Stimulated activated CD4-positive, alpha-beta T cell treated with anti-CD3 and anti-CD28 coated beads, Interleukin-15, amount 100 ng/mL, for 24 hours (primary cell): ENCODE results near the gene DUSP28.
"Not testable (repeated sequence)": the region's sequence is repeated elsewhere in the genome, so short reads cannot be mapped to it uniquely, and the experiment has no call there.

Source experiments
- DNase-seq: peaks from one replicate; pipeline ENCODE4 v3.0.0-alpha.2; 2020

Gene DUSP28

DNA sequence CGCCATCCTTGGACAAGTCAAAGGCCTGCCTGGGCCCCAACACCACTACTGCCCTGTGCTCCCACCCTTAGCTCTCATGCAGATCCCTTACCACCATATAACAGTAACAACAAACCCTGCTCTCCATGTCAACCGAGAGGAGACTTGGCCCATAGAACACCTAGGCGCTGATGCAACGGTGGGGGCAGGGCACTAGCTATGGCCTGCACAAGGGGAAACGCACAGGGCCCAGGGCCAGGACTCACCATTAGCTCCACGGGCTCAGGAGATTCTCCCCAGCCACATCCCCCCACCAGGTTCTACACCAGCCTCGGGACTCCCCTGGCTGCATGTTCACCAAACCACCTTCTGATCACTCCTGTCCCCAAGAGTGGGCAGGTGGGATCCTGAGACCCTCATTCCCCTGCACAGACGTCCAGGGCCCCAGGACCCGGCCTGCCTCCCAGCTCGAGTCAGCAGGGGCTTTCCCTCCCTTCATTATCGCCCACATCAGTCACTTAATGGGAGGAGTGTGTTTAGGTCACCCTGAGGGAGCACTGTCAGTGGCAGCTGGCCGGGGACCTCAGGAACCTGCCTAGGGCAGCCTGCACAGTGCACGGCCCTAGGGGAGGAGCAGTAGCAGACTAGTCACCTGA lies 31.6 kb upstream of the DUSP28 start:
- no peak for DNase-seq

DNA sequence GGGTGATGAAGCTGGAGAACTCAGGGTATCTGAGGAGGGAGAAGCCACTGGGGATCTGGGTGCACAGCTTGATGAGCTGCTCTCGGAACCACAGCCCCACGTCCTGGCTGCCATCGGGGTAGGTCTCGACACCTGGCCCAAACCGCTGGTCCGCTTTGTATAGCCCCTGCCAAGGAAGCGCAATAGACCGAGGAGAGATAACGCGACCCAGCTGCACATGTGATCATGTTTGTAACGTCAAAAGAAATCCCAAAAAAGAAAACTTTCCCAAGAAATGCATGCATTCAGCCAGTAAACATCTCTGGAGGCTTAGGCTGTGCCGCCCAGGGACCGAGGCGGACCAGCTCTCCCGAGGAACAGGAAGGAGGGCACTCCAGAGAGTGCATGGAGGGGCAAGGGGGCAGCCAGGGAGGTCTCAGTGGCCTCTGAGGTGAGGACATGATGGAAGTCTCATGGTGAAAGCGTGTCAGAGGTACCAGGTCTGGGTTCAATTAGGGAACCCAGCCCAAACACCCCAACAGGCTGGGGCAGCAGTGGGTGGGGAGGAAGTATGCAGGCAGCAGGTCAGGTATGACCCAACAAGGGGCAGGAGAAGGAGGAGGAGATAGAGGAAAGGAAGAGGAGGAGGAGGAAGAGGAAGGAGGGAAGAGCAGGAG lies 30.7 kb upstream of the DUSP28 start:
- DNase-seq: no peak

DNA sequence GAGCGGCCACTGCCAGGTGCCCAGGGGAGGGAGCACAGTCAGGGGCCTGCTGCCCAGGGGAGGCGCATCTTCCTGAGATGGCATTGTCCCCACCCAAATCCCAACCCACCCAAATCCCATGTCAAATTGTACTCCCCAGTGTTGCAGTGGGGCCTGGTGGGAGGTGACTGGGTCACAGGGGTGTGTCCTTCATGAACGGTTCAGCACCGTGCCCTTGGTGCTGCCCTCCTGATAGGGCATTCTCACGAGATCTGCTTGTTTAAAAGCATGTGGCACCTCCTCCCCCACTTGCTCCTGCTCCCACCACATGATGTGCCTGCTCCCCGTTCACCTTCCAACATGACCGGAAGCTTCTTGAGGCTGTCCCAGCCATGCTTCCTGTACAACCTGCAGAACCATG lies 30.0 kb upstream of the DUSP28 start:
- no peak for DNase-seq

DNA sequence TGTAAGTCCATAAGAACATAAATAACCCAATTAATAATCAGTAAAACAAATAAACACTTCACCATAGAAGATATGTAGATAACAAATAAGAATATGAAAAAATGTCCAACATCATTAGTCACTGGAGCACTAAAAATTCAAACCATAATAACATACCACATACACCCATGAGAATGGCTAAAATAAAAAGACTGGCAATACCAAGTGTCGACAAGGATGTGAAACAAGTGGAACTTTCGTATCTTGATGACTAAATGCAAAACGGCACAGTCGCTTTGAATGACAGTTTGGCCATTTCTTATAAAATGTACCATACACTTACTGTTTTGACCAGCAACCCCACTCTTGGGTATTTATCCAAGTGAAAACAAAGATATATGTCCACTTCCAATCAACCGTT lies 29.1 kb upstream of the DUSP28 start:
- no peak for DNase-seq

DNA sequence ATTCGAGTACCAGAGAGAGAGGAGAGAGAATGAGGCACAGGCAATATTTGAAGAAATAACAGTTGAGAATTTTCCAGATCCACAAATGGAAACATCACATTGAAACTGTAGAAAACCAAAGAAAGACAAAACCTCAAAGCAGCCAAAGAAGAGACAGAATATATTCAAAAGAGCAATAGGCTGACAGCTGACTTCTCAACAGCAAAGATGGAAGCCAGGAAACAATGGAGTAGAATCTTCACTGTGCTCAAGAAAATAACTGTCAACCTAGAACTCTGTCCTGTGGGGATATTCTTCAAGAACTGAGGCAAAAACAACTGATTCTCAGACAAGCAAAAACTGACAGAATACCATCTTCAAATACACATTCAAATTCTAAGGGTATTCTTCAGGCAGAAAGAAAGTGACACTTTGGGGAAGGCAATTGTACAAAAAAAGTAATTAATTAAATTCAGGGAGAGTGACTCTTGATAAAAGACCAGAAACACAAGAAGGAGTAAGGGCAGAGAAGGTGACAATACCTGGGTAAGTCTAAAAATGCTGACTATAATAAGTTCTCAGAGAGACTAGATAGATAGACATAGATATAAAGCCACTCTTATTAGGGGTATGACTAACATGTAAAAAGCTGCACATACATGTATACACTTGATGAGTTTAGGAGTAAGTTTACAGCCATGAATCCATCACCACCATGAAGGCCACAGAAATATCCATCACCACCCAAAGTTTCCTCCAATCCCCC lies 28.0 kb upstream of the DUSP28 start:
- no peak for DNase-seq

DNA sequence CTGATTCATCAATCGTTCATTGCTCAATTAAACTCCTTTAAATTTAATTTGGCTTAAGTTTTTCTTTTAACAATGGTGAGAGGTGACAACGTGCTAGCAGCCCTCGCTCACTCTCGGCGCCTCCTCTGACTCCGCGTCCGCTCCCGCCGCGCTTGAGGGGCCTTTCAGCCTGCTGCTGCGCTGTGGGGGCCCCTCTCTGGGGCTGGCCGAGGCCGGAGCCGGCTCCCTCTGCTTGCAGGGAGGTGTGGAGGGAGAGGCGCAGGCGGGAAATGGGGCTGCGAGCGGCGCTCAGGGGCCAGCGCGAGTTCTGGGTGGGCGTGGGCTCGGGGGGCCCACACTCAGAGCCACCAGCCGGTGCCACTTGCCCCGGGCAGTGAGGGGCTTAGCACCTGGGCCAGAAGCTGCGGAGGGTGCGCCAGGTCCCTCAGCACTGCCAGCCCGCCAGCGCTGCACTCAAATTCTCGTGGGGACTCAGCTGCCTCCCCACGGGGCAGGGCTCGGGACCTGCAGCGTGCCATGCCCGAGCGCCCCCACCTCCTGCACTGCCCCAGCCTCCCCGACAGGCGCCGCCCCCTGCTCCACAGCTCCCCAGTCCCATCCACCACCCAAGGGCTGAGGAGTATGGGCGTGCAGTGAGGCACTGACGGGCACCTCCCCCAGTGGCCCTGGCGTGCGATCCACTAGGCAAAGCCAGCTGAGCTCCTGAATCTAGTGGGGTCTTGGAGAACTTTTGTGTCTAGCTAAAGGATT lies 22.0 kb upstream of the DUSP28 start:
- DNase-seq: no peak

DNA sequence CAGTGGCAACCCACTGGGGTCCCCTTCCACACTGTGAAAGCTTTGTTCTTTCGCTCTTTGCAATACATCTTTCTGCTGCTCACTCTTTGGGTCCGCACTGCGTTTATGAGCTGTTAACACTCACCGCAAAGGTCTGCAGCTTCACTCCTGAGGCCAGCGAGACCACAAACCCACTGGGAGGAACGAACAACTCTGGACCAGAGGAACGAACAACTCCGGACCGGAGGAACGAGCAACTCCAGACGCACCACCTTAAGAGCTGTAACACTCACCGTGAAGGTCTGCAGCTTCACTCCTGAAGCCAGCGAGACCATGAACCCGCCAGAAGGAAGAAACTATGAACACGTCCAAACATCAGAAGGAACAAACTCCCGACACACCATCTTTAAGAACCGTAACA lies 21.1 kb upstream of the DUSP28 start:
- DNase-seq: not testable (repeated sequence)

DNA sequence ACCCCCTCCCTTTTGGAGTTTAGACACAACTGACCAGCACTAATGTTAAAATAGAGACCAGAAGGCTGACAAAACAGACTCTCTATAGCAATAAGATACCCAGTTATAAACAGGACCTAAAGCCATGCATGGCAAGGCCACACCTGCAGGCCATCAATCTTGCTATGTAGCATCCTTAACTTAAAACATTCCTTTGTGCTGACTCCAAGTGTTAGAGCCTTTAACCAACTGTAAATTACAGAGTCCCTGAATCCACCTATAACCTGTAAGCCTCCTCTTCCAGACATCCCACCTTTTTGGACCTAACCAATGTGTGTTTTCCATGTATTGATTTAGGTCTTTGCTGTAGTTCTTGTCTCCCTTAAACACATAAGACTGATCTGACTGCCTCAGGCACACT lies 20.3 kb upstream of the DUSP28 start:
- no peak for DNase-seq

DNA sequence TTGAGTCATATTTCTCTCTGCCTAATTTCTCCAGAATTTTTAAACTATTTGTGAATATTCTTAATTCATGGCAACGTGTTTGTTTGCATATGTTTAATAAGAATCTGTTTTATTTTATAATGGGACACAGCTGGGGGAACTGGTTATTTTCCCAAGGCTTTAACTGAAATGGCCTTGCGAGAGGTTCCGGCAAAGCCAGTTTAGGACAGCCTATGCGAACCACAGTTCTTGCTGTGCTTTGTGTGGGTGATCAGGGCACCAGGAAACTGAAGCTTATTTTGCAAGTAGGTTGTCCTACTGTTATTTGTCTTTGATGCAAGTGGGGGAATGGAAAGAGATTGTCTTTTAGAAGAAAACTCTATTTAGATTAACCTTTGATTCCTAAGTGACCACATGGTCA lies 8.9 kb upstream of the DUSP28 start:
- no peak for DNase-seq

DNA sequence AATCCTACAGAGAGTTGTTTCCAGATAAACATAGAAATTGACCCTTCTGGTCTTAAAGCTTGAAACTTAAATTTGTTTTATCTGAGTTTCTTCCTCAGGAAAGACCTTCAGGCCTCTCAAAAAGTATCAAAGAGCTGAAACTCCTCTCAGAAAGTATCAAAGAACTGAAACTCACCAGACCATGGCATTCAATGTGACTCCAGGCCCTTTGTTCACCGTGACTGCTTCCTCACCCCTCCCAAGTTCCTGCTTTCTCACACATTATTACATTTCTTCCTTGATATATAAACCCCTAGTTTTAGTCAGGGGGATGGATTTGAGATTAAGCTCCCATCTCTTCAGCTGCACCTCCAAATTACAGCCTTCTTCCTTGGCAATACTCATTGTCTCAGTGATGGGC lies 8.3 kb upstream of the DUSP28 start:
- DNase-seq: no peak

DNA sequence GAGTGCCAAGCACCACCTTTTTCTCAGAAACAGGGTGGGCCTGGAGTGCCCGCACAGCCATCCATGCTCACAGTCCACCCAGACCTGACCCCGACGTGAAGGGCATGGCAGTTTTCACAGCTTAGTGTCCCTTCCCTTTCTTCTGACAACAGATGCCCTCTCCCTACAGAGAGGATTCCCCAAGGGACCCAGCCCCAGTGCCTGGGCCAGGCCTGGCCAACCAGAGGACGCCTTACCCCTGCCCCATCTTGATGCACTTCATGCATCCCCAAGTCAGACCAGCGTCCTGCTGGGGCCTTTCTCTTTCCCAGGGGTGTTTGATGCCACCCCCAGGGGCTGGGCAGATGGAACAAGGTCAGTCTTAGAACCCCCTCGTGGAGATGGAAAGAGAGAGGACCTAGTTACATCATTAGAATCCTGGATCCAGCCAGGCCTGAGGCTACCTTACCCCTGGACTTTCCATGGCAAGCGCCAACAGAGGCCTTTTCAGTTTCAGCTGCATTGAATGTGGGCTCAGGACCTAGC lies 6.1 kb upstream of the DUSP28 start:
- DNase-seq: no peak

DNA sequence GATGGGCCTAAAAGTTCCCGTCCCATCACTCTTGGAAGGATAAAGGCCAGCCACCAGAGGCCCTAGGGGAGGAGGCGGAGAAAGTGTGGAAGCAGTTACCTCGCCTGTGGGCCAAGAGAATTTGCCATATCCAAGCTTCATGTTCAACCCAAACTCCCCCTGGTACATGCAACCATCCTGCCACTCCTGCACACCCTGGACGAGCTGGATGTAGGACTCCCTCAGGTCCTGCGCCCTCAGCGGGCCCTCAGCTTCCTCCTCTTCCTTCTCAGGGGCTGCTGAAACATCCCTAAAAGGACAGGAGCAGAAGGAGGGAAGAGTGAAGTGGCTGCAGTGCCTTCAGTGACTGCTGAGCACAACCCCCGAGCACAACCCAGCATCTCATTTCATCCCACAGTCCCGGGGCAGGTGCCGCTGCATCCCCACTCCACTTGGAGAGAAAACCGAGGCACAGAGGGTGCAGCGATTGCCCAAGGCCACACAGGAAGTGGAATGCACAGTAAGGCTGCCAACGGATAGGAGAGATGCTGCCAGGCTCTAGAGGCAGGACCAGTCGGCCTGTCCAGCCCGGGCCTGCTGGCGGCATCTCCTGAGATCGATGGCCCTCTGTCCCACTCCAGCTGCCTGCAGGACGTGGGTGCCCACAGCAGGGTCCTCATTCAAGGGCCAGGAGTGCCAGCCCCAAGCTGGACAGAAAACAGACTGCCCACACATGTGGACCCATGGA lies 5.2 kb upstream of the DUSP28 start:
- no peak for DNase-seq

DNA sequence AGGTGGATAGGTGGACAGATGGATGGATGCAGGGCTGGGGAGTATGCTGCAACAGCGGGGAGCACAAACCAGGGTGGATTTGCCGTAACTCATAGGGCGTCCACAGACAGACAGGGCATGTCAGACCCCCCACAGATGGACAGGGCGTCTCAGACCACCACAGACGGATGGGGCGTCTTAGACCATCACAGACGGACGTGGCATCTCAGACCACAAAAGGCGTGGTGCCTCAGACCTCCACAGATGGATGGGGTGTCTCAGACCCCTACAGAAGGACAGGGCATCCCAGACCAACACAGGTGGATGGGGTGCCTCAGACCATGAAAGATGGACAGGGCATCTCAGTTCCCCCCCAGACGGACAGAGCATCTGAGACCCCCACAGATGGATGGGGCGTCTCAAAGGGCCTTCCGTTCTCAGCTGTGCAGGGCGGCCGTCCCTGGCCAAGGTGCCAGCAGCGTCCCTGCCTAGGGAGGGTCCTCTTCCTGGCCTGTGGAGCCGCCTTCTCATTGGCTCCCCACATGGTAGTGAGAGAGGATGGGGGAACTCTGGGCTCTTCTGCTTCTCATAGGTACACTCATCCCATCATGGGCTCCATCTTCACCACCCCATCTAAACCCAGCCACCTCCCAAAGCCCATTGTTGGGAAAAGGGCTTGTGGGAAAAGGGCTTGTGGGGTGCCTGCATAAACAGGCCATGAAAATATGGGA lies 4.5 kb upstream of the DUSP28 start:
- DNase-seq: no peak

DNA sequence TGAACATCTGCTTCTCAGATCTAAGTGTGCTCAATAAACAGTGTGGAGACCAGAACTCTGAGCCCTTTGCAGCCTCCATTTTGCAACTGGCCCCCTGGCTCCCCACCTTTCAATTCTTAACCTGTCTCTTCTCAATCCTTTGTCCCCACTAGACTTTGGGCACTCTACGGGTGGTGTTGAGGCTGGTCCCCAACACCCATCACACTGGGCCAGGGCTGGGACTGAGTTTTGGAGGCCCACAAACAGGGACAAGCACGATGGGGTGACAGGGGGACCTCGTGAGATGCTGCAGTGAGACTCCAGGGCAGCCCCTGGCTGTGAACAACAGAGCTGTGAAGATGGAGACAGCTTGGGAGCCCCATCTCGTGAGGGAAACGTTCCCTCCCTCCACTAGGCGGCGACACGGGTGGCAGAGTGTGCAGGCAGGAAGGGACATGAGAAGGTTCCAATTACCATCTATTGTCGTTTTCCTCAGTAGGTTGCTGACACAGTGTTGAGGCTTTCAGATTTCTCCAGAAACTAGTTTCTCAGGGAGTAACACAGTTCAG lies 3.5 kb upstream of the DUSP28 start:
- DNase-seq: peak; percentile 78

DNA sequence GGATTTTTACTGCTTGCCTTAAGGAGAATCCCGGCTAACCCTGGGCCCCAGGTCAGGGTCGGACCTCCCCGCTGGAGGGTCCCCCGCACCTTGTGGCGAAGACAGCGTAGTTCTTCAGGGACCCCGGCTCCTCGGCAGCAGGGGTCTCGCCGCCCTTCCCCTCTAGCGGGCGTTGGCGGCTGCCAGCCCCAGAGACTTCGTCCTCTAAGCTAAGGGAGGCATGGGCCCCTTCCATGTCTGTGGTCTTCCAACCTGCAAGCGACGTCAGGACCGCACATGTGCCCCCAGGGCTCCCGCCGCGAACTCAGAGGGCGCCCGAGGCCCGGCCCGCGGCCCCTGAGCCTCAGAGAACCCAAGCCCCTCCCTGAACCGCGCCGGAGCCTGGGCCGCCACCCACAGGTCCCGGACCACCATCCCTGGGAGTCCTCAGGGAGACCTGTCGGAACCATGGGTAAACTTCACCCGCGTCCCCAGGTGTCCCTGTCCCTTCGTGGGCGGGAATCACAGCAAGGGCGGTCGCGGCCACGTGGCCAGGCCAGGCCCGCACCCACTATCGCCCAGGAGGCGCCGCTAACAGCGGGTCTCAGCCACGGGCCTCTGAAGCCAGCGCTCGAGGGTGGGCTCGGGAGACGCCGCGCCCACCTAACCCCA lies 2.9 kb upstream of the DUSP28 start:
- peak; percentile 15 for DNase-seq

DNA sequence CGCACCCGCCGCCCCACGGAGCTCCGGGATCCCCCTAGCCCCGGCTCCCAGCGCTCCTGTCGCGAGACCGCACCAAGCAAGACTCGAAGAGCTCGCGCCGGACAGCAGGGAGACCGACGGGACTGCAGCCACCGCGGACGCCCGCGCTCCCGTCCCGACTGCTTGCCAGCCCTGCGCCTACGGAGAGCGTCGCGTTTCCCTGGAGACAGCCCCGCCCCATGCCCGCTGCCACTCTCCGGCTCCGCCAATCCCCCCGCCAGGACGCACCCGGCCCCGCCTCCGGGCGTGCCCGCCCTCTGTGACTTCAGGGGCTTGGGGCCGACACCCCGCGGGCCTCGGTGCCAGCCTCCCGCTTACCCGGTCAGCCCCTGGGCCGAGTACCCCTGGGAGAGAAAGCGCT lies 2.3 kb upstream of the DUSP28 start, which contains the start of gene ANKMY1:
ANKMY1 (minus strand) TSS at position 181 of the 400 bp plus-strand sequence. CDS start 653 bp downstream, outside the sequence.
- peak; percentile 87 for DNase-seq

DNA sequence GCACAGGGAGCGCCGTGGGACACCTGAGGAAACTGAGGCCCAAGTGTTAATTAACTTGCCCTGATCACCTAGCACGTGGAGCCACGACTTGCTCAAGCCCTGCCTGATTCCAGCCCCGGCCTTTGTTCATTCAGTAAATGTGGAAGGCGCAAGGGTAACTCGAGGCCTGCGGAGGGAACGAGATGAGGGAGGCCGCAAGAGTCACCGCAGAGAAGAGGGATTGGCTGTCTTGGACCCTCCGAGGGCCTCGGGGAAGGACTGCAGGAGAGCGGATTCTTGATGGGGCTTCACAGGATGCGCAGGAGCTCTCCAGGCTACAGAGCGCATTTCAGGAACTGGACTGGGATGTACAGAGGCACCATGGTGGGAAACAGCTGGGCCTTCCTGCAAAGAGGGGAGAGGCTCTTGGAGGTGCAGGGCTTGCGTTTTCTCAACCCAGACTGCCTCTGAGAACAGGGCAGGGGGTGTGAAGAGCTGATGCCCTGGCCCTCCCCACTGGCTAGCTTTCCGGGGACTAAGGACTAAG lies 1.9 kb upstream of the DUSP28 start:
- DNase-seq: peak; percentile 9

DNA sequence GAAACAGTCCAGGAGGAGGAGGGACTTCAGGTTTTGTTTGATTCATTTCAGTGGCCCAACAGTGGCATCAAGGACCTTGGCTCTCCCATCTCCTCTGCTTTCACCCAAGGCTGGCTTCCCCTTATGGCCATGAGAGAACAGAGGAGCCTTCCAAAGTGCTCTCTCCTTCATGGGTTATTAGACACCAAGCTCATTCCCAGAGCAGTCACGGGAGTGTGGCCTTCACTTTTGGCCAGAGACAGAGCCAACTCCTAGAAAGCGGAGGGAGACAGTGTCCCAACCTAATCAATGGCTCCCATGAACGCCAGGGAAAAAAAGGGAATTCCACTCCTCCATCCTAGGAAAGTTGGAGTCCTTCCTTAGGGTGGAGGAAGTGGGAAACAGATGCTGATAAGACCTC lies 871 bp upstream of the DUSP28 start:
- peak; percentile 12 for DNase-seq

DNA sequence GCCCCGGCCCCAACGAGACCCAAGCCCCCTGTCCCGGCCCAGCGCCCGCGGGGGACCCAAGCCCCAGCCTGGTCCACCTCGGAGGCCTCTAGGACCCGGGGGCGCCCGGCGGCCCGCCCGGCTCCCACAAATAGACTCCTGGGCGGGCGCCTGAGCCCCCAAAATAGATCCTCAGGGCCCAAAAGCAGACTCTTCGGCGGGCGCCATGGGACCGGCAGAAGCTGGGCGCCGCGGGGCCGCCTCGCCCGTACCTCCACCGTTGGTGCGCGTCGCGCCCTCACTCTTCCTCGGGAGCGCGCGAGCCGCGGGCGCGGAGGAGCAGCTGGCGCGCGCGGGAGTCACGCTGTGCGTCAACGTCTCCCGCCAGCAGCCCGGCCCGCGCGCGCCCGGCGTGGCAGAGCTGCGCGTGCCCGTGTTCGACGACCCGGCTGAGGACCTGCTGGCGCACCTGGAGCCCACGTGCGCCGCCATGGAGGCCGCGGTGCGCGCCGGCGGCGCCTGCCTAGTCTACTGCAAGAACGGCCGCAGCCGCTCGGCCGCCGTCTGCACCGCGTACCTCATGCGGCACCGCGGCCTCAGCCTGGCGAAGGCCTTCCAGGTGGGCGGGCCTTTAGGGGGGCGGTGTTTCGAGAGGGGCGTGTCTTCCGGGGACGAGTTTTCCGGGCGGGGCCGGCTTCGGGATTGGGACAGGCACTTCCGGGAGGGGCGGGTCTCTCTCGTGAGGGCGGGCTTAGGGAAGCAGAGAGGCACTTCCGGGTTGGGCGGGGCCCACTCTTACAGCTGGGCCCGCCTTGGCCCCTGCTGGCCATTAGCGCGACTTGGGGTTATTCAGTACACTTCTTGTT lies 545 bp downstream of the DUSP28 start:
- DNase-seq: peak; percentile 100
